KMS-11 (cell line): ENCODE data around the gene PGAM5.

Source experiments
- H2AFZ ChIP-seq: fragments of 200-600 bp; sonication (generic); 2 replicates; pipeline ENCODE4 v1.6.1; 2016; ENCODE audit warnings: antibody characterized with exemption, mixed run types, low read depth
- H3K27ac ChIP-seq: fragments of 200-600 bp; sonication (generic); 2 replicates; pipeline ENCODE4 v1.6.1; 2016; ENCODE audit warnings: mild to moderate bottlenecking, mixed run types
- H3K27me3 ChIP-seq: fragments of 200-600 bp; sonication (generic); 2 replicates; pipeline ENCODE4 v1.6.1; 2017; ENCODE audit warnings: mild to moderate bottlenecking, low read depth, mixed run types, moderate library complexity; ENCODE audit not compliant: insufficient read depth
- H3K36me3 ChIP-seq: fragments of 200-600 bp; sonication (generic); 2 replicates; pipeline ENCODE4 v1.6.1; 2017; ENCODE audit warnings: mild to moderate bottlenecking, mixed run types; ENCODE audit not compliant: insufficient read depth
- H3K4me1 ChIP-seq: fragments of 200-600 bp; sonication (generic); 2 replicates; pipeline ENCODE4 v1.6.1; 2016; ENCODE audit warnings: mild to moderate bottlenecking, low read depth, mixed run types; ENCODE audit not compliant: poor library complexity, severe bottlenecking
- H3K4me2 ChIP-seq: fragments of 200-600 bp; sonication (generic); 2 replicates; pipeline ENCODE4 v1.7.0; 2016; ENCODE audit warnings: mild to moderate bottlenecking, mixed run types
- H3K4me3 ChIP-seq: fragments of 200-600 bp; sonication (generic); IDR thresholded peaks from 2 replicates; pipeline ENCODE4 v1.6.1; 2017; ENCODE audit warnings: low read depth, low read length, mixed read lengths; ENCODE audit not compliant: insufficient read depth
- H3K79me2 ChIP-seq: fragments of 200-600 bp; sonication (generic); 2 replicates; pipeline ENCODE4 v1.6.1; 2016; ENCODE audit warnings: low read depth, mixed run types; ENCODE audit not compliant: insufficient read depth
- H3K9ac ChIP-seq: fragments of 200-600 bp; sonication (generic); 2 replicates; pipeline ENCODE4 v1.6.1; 2016; ENCODE audit warnings: mild to moderate bottlenecking, mixed run types
- H4K20me1 ChIP-seq: fragments of 200-600 bp; sonication (generic); 2 replicates; pipeline ENCODE4 v1.6.1; 2016; ENCODE audit warnings: mild to moderate bottlenecking, mixed run types; ENCODE audit not compliant: insufficient read depth
- TF ChIP-seq, protein P1 (sequence below): fragments of 200-600 bp; sonication (generic); conservative IDR thresholded peaks from 2 replicates; pipeline ENCODE4 v1.6.1; 2017; ENCODE audit warnings: low read depth, mild to moderate bottlenecking, antibody characterized with exemption, low read length, moderate library complexity, mixed read lengths

PGAM5 gene

DNA sequence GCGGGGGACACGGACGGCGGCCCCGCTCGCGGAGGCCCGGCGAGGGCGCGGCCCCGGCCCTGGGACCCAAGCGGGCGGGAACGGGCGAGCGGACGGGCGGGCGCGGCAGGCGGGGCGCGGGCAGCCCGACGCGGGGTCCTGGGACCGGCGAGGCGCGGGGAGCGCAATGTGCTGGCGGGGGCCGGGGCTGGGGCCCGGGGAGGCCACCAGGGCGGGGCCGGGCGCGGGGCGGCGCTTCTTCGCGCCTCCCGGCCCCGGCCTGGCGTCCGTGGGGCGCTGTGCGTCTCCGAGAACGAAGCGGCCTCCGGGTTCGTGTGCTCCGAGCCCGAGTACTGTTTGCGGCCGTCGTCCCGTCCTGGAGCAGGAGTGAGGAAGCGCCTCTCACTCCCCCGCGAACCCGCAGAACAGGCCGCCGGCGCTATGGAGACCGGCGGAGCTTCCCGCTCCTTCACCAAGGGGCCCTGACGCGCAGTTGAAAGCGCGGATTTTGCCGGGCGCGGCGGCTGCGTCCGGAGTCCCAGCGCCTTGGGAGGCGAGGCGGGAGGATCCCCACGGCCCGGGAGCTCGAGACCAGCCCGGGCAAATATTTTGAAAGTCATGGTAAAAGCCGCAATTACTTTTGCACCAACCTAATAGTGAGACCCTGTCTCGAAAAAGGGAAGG lies 51.4 kb downstream of the PGAM5 start:
- Histone ChIP-seq H3K4me3 (no peak overlapping the region), H3K4me2 (peak overlapping the region; percentile 48; the same call in 1 of the 2 replicates), H3K79me2 (peaks cover 24% of the 10 kb centered on the region), H3K27me3 (no peaks in the 10 kb centered on the region), H3K9ac (peak overlapping the region; percentile 70; the same call in 1 of the 2 replicates), H3K27ac (peak overlapping the region; percentile 88), H2AFZ (peak overlapping the region; percentile 74; the same call in 1 of the 2 replicates), H3K4me1 (no peaks in the 10 kb centered on the region), H3K36me3 (no peaks in the 10 kb centered on the region), H4K20me1 (no peaks in the 10 kb centered on the region)
- TF ChIP-seq, protein P1, sequence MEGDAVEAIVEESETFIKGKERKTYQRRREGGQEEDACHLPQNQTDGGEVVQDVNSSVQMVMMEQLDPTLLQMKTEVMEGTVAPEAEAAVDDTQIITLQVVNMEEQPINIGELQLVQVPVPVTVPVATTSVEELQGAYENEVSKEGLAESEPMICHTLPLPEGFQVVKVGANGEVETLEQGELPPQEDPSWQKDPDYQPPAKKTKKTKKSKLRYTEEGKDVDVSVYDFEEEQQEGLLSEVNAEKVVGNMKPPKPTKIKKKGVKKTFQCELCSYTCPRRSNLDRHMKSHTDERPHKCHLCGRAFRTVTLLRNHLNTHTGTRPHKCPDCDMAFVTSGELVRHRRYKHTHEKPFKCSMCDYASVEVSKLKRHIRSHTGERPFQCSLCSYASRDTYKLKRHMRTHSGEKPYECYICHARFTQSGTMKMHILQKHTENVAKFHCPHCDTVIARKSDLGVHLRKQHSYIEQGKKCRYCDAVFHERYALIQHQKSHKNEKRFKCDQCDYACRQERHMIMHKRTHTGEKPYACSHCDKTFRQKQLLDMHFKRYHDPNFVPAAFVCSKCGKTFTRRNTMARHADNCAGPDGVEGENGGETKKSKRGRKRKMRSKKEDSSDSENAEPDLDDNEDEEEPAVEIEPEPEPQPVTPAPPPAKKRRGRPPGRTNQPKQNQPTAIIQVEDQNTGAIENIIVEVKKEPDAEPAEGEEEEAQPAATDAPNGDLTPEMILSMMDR: no peak

DNA sequence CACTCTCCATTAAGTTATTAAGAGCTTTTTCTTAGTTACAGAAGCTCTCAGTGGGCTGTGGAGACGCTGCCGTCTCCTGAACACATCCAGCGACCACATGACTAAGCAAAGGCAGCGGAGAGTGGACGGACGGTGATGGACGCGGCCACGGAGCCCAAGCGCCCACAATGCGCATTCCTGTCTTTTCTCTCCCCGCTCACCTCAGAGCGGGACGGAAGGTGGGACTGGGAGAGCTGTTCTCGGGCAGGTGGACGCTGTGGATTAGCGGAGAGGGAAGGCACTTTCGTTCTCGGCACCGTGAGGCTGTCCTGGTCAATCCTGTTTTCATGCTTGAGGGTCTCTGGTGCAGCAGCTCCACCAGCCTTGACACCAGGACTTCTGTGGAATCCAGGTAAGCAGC lies 53.6 kb downstream of the PGAM5 start:
- no peaks in the 10 kb centered on the region for H3K4me1 ChIP-seq
- H3K79me2 ChIP-seq: peaks cover 20% of the 10 kb centered on the region
- no peak overlapping the region for H3K4me3 ChIP-seq
- H3K27me3 ChIP-seq: no peaks in the 10 kb centered on the region
- no peaks in the 10 kb centered on the region for H3K36me3 ChIP-seq
- H3K27ac ChIP-seq: no peak overlapping the region
- H4K20me1 ChIP-seq: no peaks in the 10 kb centered on the region
- H3K4me2 ChIP-seq: no peak overlapping the region
- no peak overlapping the region for H2AFZ ChIP-seq
- no peak overlapping the region for H3K9ac ChIP-seq
- TF ChIP-seq, protein P1: no peak

GRCh38 chr12:132765361-132765760 lies 54.7 kb downstream of the PGAM5 start:
- no peak overlapping the region for H3K4me2 ChIP-seq
- TF ChIP-seq, protein P1: no peak
- no peak overlapping the region for H3K9ac ChIP-seq
- H3K27me3 ChIP-seq: no peaks in the 10 kb centered on the region
- H3K36me3 ChIP-seq: no peaks in the 10 kb centered on the region
- no peaks in the 10 kb centered on the region for H4K20me1 ChIP-seq
- H2AFZ ChIP-seq: no peak overlapping the region
- H3K4me1 ChIP-seq: no peaks in the 10 kb centered on the region
- no peak overlapping the region for H3K4me3 ChIP-seq
- H3K79me2 ChIP-seq: peaks cover 9% of the 10 kb centered on the region
- no peak overlapping the region for H3K27ac ChIP-seq

DNA sequence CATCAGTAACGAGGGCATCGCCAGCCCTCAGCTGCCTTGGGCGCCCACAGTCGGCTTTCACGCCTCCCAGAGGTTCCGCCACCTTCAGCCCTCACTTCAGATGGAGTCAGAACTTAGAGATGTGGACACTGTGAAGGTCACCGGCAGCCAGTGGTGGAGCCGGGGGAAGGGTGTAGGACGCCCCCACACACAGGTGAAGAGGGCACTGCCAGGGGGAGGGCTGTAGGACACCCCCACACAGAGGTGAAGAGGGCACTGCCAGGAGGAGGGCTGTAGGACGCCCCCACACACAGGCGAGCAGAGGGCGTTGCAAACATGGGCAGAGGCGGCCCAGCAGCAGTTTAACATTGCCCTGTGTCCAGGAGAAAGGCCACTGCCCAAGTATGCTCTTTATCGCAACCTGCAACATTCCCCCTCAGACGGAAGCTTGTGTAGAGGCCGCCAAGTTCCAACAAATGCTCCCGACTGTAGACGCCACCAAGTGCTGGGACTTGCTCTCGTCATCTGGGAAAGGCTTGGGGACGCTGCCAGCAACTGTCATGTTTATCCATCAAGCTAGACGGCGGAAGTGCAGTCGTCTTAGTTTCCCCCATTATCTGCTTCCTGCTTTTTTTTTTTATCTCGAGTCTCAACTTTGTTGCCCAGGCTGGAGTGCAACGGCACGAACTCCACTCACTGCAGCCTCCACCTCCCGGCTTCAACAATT lies 55.9 kb downstream of the PGAM5 start:
- Histone ChIP-seq H3K27me3 (no peaks in the 10 kb centered on the region), H3K4me1 (no peaks in the 10 kb centered on the region), H3K79me2 (no peaks in the 10 kb centered on the region), H3K9ac (no peak overlapping the region), H2AFZ (no peak overlapping the region), H3K27ac (no peak overlapping the region), H3K4me3 (no peak overlapping the region), H3K4me2 (no peak overlapping the region), H3K36me3 (no peaks in the 10 kb centered on the region), H4K20me1 (no peaks in the 10 kb centered on the region)
- TF ChIP-seq, protein P1: no peak
